Measurements from ENCODE around the gene NRSN2.

DNA sequence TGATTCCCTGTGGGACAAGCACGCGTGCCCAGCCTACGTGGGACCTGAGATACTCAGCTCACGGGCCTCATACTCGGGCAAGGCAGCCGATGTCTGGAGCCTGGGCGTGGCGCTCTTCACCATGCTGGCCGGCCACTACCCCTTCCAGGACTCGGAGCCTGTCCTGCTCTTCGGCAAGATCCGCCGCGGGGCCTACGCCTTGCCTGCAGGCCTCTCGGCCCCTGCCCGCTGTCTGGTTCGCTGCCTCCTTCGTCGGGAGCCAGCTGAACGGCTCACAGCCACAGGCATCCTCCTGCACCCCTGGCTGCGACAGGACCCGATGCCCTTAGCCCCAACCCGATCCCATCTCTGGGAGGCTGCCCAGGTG, 49.3 kb downstream of the NRSN2 start:
- TF ChIP-seq USF1 (IDR thresholded peaks at IDR 0.05) (no peak), TEAD4 (IDR thresholded peaks at IDR 0.05) (no peak), YY1 (IDR thresholded peaks at IDR 0.05; ENCODE audit: low read depth) (no peak), TAF1 (IDR thresholded peaks at IDR 0.05; ENCODE audit: low read depth) (no peak), RAD21 (IDR thresholded peaks at IDR 0.05; ENCODE audit: low read depth) (no peak), FOXM1 (IDR thresholded peaks at IDR 0.05; ENCODE audit: borderline replicate concordance, low read depth) (no peak), CEBPB (IDR thresholded peaks at IDR 0.05) (no peak), EP300 (IDR thresholded peaks at IDR 0.05; ENCODE audit: borderline replicate concordance) (no peak), NFIC (IDR thresholded peaks at IDR 0.05) (no peak), CREB1 (IDR thresholded peaks at IDR 0.05; ENCODE audit: low read depth) (no peak), MAX (IDR thresholded peaks at IDR 0.05) (no peak), EGR1 (IDR thresholded peaks at IDR 0.05) (no peak), TCF12 (IDR thresholded peaks at IDR 0.05; ENCODE audit: low read depth) (no peak)
- TF ChIP-seq, protein P1, sequence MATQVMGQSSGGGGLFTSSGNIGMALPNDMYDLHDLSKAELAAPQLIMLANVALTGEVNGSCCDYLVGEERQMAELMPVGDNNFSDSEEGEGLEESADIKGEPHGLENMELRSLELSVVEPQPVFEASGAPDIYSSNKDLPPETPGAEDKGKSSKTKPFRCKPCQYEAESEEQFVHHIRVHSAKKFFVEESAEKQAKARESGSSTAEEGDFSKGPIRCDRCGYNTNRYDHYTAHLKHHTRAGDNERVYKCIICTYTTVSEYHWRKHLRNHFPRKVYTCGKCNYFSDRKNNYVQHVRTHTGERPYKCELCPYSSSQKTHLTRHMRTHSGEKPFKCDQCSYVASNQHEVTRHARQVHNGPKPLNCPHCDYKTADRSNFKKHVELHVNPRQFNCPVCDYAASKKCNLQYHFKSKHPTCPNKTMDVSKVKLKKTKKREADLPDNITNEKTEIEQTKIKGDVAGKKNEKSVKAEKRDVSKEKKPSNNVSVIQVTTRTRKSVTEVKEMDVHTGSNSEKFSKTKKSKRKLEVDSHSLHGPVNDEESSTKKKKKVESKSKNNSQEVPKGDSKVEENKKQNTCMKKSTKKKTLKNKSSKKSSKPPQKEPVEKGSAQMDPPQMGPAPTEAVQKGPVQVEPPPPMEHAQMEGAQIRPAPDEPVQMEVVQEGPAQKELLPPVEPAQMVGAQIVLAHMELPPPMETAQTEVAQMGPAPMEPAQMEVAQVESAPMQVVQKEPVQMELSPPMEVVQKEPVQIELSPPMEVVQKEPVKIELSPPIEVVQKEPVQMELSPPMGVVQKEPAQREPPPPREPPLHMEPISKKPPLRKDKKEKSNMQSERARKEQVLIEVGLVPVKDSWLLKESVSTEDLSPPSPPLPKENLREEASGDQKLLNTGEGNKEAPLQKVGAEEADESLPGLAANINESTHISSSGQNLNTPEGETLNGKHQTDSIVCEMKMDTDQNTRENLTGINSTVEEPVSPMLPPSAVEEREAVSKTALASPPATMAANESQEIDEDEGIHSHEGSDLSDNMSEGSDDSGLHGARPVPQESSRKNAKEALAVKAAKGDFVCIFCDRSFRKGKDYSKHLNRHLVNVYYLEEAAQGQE (IDR thresholded peaks at IDR 0.05; ENCODE audit: low read depth) = no peak

Data from Ishikawa (cell line).